ENCODE data around the gene HOXA5.

HOXA5 gene

GRCh38 chr7:27118580-27118979 lies 24.9 kb downstream of the HOXA5 start:
- DNase-seq (ENCODE audit: low spot score): no peak

- DNase-seq (ENCODE audit: low spot score): no peak
These were observed 25.5 kb downstream of the HOXA5 start for GRCh38 chr7:27117887-27118491.

DNA sequence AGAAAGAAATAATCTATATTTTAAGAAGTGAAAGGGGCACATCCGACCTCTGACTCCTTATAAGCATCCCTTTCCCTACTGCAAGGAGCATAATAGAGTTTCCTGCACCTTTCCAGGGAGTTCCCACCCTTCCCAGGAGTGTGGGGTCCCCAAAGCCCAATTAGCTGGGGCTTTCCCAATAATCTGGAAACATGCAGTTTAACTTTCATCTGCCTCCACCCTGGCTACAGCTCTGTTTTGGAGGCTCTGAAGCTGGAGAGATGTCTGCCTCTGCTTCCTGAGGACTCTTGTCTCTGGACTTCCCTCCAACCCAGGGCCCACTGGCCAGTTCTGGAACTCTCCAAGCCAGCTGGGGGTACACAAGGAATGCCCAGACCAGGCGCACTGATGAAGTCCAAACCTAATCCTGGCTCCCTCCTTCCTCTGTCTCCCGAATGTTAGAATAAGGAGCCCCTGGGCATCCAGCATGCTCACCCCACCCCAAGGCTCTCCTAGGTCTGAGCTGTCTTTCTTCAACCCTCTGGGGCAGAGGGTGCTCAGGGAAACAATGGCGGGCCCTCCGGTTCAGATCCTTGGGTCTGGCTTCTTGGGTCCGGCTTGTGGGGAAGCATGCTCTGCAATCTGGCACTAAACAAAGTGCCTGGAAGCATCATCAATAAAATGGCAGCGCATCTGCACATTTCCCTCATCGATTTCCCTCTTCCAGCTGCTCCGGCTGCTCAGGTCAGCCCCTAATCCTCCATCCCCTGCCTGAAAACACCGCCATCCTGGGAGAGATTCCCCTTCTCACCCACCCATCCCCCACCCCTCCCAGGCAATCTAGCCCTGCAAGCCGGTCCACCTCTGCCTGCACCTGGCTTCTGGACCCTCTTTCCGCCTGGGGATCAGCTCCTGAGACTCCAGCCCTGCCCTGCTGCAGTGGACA lies 26.3 kb downstream of the HOXA5 start:
- no peak for DNase-seq (ENCODE audit: low spot score)

- DNase-seq (ENCODE audit: low spot score): no peak
These were observed 27.2 kb downstream of the HOXA5 start for GRCh38 chr7:27116031-27116961.

- DNase-seq (ENCODE audit: low spot score): no peak
These were observed 28.1 kb downstream of the HOXA5 start for GRCh38 chr7:27115221-27116026.

DNA sequence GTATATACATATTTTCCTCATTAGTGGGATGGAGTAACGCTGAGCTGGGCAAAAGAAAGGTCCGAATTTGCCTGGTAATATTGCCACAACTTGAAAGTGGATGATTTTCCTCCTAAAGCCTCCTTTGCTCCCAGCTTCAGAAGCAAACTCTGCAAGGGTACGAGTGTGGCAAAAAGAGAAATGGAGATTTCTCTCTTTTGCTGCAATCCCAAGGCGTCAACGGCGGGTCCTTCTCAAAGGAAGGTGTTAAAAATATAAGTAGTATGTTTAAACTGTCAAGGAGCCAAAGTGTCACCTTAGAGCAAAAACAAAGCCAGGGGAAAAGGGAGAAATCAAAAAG lies 28.6 kb downstream of the HOXA5 start:
- DNase-seq (ENCODE audit: low spot score): no peak

DNA sequence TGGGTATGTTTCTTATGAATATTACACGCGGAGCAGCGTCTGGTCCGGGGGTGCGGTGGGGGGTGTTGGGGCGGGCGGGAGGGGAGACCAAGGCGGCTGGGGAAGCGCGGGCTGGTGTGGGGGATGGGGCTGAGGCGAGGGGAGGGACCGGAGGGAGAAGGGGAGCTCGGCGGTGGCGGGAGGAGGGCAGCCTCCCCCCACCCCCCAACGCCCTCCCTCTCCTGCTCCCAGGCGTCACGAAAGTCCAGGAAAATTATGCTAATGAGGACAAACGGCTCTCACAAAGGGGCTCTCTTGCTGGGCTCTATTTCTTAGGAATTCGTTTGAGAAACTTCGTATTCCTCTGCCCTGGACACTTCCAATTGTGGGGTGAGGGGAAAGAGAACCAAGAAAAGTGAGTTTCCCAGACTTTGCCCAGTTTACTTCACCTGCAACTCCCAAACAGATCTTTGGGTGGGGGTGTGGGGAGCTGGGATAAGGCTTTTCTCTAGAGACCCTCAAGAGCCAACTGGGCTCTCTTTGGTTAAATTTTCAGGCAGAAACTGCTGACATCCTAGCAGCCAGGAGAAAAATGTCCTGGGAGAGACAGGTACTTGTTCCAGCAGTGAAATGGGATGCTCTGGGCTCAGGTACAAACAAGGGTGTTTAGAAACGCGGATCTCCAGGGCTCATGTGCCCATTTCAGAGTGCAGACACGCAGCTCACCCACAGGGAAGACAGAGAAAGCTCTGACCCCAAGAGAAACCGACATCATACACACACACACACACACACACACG lies 29.3 kb downstream of the HOXA5 start:
- DNase-seq (ENCODE audit: low spot score): no peak

DNA sequence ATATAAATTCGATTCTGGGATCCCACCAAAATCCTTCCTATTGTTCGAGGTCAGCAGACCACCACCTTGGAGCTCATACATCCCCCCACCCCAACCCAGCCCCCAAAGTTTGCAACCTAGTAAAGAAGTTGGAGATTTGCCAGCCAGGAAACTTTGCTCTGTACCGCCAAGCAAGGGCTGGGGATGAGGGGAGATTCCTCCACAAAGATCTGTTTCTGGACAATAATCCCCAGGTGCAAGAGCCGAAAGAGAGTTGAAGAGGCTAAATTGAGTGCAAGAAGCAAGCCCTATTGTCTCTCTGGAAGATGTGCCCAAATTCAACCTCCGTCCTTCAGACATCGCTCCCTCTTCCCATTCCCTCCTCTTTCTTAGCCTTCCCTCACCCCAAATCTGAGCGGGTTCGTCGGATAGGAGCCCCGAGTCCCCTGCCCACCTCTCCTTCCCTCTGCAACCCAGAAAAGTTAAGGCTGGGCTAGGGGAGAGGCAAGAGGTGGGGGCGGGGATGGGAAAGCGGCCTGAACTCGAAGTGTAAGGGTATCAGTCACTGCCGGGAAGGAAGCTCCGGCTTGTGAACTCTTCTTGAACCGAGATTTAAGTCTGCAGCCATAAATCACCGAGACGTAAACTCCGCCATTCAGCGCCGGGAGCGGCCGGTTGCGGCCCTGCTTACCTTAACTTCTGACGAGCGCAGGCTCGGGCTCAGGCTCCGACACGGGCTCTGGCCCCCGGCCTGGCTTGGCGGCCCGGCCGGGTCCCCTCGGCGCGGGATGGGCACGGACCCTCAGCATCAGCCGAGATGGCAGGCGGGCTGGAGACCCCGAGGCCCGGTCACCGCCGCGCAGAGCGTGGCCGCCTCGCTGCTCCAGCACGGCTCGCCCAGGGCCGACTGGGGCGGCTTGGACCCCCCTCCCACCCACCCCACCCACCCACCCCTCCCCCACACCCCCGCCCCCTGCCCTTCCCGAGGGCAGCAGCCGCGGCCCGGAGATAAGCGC lies 30.2 kb downstream of the HOXA5 start:
- DNase-seq (ENCODE audit: low spot score): peak; percentile 90

- DNase-seq (ENCODE audit: low spot score): no peak
These were observed 31.1 kb downstream of the HOXA5 start for GRCh38 chr7:27112361-27112760.

GRCh38 chr7:27111751-27112277 lies 31.7 kb downstream of the HOXA5 start:
- DNase-seq (ENCODE audit: low spot score): no peak

DNA sequence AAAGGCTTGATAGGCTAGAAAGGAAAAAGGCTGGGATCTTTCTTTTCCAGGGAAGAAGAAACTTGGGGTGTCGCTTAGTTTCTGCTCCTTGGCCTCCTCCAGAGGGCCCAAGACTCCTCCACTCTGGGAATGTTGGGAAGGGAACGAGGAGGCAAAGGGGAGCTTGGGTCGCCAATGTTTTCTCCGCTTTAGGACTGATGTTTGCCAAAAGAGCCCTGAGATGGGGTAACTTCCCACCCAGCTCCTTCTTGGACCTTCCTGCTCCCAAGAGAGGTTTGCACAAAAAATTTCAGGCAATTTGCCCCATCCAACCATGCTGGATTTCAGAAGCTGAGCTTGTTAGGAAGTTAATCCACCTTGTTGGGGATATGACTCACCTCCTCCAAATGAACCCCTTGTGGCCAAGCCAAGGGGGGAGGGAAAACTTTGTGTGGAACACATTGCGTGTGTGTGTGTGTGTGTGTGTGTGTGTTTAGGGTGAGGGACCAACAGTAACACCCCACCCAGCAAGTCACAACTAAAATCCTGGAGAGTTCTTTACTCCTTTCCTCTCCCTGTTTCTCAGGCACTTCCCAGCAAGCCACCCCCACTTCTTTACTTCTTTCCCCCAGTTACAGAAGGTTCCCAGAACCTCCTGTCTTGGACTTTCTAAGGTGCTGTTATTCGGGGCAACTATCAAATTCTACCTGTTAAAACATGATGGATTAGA lies 32.3 kb downstream of the HOXA5 start:
- DNase-seq (ENCODE audit: low spot score): no peak

DNA sequence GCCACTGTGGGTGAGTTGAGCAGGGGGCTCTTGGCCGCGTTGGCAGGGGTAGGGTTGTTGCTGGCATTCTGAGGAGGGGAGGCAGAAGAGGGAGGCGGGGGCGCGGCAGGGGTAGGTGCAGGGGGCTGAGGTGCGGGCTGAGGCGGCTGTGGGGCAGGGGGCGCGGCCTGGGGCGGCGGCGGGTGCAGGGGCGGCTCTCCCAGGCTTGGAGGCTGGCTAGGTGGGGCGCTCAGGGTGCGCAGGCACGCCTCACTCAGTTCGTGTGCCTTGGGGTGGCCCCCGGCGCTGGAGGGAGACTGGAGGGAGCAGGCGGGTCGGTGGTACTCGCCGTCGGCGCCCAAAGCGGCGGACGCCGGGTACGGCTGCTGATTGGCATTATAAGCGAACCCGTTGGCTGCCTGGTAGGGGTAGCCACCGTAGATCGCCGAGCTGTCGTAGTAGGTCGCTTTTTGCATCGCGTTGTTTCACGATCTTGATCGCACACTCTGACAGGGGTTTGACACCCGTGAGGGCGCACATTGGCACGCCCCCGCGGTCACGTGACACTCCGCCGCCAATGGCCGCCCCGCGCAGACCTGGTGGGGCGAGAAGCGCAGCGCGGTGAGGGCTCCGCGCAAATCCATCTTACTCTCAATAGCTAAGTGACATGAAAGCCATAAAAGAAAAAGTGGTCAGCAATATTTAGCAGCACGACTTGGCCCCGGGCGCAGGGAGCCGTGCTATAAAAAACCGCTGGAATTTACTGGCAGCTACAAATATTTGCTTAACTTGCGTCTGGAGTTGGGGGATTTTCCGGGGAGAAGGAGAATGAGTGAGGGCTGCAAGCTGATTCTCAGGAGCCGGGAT lies 33.1 kb downstream of the HOXA5 start:
- no peak for DNase-seq (ENCODE audit: low spot score)

DNA sequence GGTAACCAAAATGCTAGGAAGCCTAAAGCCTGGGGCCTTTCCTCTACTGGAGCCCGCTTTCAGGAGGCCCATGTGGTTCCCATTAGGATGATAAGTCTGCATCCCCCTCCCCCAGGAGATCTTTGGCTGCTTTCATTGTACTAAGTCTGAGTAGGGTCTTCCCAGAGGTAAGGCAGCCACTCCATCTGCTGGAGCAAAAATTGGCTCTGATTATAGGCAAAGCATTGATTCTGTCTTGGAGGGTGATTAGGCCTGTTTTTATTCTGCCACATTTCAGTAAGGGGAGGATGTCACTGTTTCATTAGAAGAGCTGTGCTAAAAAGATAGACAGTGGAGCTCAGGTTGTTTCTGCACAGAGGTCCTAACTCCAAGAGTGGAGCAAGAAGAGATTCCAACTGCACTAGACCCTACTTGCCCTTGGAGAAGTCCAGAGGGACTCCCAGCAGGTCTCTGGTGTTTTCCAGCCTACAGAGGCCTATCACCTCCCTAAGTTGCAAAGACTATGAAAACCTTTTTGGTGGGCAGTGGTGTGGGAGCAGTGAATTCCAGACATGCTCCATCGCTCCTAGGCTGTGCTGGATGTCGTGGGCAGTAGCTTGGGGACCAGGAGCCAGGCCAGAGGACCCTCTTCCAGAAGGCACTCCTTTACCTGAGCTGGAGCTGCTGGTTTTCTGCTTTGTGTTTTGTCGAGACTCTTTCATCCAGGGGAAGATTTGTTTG lies 33.9 kb downstream of the HOXA5 start:
- no peak for DNase-seq (ENCODE audit: low spot score)

- no peak for DNase-seq (ENCODE audit: low spot score)
These were observed 34.9 kb downstream of the HOXA5 start for GRCh38 chr7:27108390-27109127.

- DNase-seq (ENCODE audit: low spot score): no peak
These were observed 35.8 kb downstream of the HOXA5 start for GRCh38 chr7:27107391-27108381.
